Measurements from ENCODE around the gene C12orf75.

- TF ChIP-seq POLR2A (IDR thresholded peaks at IDR 0.05) (no peak), CTCF (IDR thresholded peaks at IDR 0.05) (no peak)
Observed at GRCh38 chr12:105301696-105302095, 28.8 kb upstream of the C12orf75 start.

All from thyroid gland (tissue), 4 donors.